A673 (cell line): ENCODE results near the gene MARCO. TPM values are rescaled to one million over a fixed set of nuclear protein-coding genes. Genes with fewer than 3 reads are reported as not detected.

ENCODE experiments used
- BruUV-seq: library from RNA; stranded (reverse); fragments of 400-500 nt; replicated peaks from 2 replicates; lab custom pipeline; 2021; lab: Mats Ljungman, UMichigan
- CTCF ChIA-PET: fragments of 300-600 bp; sonication (Branson Sonifier 250); formaldehyde crosslinking; loops from one replicate; lab custom pipeline; 2022; ENCODE audit warnings: antibody characterized with exemption; lab: Charles Lee
- POLR2A ChIA-PET: fragments of 300-600 bp; sonication (Branson Sonifier 250); formaldehyde crosslinking; loops from one replicate; lab custom pipeline; 2022; ENCODE audit warnings: antibody characterized with exemption; ENCODE audit not compliant: low non-redundant PET; lab: Charles Lee
- DNase-seq: peaks from one replicate; pipeline ENCODE4 v3.0.0-alpha.2; 2015; ENCODE audit warnings: low spot score
- H3K27ac ChIP-seq: fragments of 200-600 bp; sonication (generic); 2 replicates; pipeline ENCODE4 v1.5.1; 2016; ENCODE audit warnings: mixed run types, low read depth, mild to moderate bottlenecking, mixed read lengths, antibody characterized with exemption, low read length; ENCODE audit not compliant: poor library complexity, severe bottlenecking
- H3K27me3 ChIP-seq: fragments of 200-600 bp; sonication (generic); replicated peaks from 2 replicates; pipeline ENCODE4 v1.6.1; 2017; ENCODE audit warnings: mixed run types, low read depth, mild to moderate bottlenecking, mixed read lengths, antibody characterized with exemption, low read length; ENCODE audit not compliant: insufficient read depth, poor library complexity
- H3K36me3 ChIP-seq: fragments of 200-600 bp; sonication (generic); 2 replicates; pipeline ENCODE4 v1.6.1; 2016; ENCODE audit warnings: mixed run types, mild to moderate bottlenecking, mixed read lengths, antibody characterized with exemption, low read length; ENCODE audit not compliant: insufficient read depth, poor library complexity, severe bottlenecking
- H3K4me1 ChIP-seq: fragments of 200-600 bp; sonication (generic); 2 replicates; pipeline ENCODE4 v1.6.1; 2017; ENCODE audit warnings: mixed run types, mild to moderate bottlenecking, mixed read lengths, antibody characterized with exemption, low read length; ENCODE audit not compliant: insufficient read depth, poor library complexity, severe bottlenecking
- H3K4me3 ChIP-seq: fragments of 200-600 bp; sonication (generic); 2 replicates; pipeline ENCODE4 v1.5.1; 2016; ENCODE audit warnings: low read depth, mixed run types, mild to moderate bottlenecking, mixed read lengths, low read length; ENCODE audit not compliant: poor library complexity, severe bottlenecking
- H3K9me3 ChIP-seq: fragments of 200-600 bp; sonication (generic); 2 replicates; pipeline ENCODE4 v1.6.1; 2016; ENCODE audit warnings: mixed run types, low read depth, mild to moderate bottlenecking, mixed read lengths, antibody characterized with exemption, low read length; ENCODE audit not compliant: poor library complexity, severe bottlenecking
- CTCF ChIP-seq: fragments of 300-800, 200-600 bp; sonication (generic); conservative IDR thresholded peaks from 2 replicates; pipeline ENCODE4 v1.5.1; 2017; ENCODE audit warnings: low read depth, mild to moderate bottlenecking, antibody characterized with exemption, low read length, moderate library complexity, mixed read lengths
- EZH2 ChIP-seq: fragments of 200-600 bp; sonication (generic); IDR thresholded peaks from 2 replicates; pipeline ENCODE4 v1.6.1; 2017; ENCODE audit warnings: borderline replicate concordance, low read depth, mild to moderate bottlenecking, mixed read lengths, antibody characterized with exemption, low read length; ENCODE audit not compliant: poor library complexity, severe bottlenecking
- intact Hi-C: fragments of 100-400 bp; cut with micrococcal nuclease; formaldehyde crosslinking; loops from one replicate; pipeline ENCODE4 v1.10.0; 2022; ENCODE audit not compliant: unreplicated experiment
- total RNA-seq: library from RNA; stranded (reverse); gene quantifications from 2 replicates; pipeline ENCODE4 v1.2.3, GENCODE V29; 2021

Gene MARCO
- total RNA-seq, 1 experiment from 2014 or later: not detected

GRCh38 chr2:118925476-118925875 lies 16.5 kb upstream of the MARCO start:
- no TSS peak for BruUV-seq
- Histone ChIP-seq H3K27ac (no peak overlapping the region), H3K4me1 (no peaks in the 10 kb centered on the region), H3K36me3 (no peaks in the 10 kb centered on the region), H3K9me3 (no peaks in the 10 kb centered on the region), H3K4me3 (no peak overlapping the region), H3K27me3 (peaks cover 13% of the 10 kb centered on the region)
- DNase-seq: no peak
- CTCF ChIA-PET: no interaction called here
- POLR2A ChIA-PET: no interaction called here
- TF ChIP-seq EZH2 (no peak), CTCF (no peak)
- intact Hi-C loops: no loop called here

- peaks cover 8% of the 10 kb centered on the region for H3K27me3 ChIP-seq
- ChIA-PET POLR2A (no interaction called here), CTCF (no interaction called here)
These were observed 16.0 kb upstream of the MARCO start for GRCh38 chr2:118925981-118926380.

DNA sequence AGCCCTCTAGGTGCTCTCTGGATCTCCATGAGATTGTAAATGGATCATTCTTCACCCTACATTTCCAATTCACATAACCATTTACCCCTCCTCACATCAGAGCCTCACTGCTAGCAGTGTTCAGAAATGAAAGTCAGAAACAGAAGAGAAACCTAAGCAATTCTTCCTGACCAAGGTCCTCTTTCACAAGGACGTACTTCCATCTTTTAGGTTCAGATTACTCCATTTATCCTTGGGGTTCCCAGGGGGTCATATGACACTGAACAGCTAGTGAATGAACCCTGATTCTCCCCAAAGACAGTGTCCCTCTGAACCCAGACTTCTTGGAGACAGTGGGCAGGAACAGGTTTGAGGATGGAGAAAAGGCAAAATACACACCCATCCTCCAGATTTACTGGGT lies 12.9 kb upstream of the MARCO start:
- no TSS peak for BruUV-seq
- intact Hi-C loops: no loop called here
- H3K4me3 ChIP-seq: no peak overlapping the region
- peaks cover 7% of the 10 kb centered on the region for H3K27me3 ChIP-seq
- peaks cover 7% of the 10 kb centered on the region for H3K9me3 ChIP-seq
- no peak for DNase-seq
- H3K4me1 ChIP-seq: no peaks in the 10 kb centered on the region
- no peak overlapping the region for H3K27ac ChIP-seq
- ChIA-PET POLR2A (no interaction called here), CTCF (no interaction called here)
- TF ChIP-seq CTCF: no peak
- TF ChIP-seq EZH2: no peak
- H3K36me3 ChIP-seq: no peaks in the 10 kb centered on the region

More at GRCh38 chr2:118925981-118926380, 16.0 kb upstream of the MARCO start:
- Histone ChIP-seq H3K4me1 (no peaks in the 10 kb centered on the region), H3K9me3 (no peaks in the 10 kb centered on the region), H3K36me3 (no peaks in the 10 kb centered on the region), H3K27ac (no peak overlapping the region), H3K4me3 (no peak overlapping the region)
- intact Hi-C loops: no loop called here
- no TSS peak for BruUV-seq
- no peak for TF ChIP-seq CTCF
- no peak for DNase-seq
